ENCODE results near the gene ZBTB1. TPM values are rescaled to one million over a fixed set of nuclear protein-coding genes. Genes with fewer than 3 reads are reported as not detected.
A peak's percentile ranks its signal among the peaks of the same experiment; 100 is the strongest.
"Not testable (repeated sequence)": the region's sequence is repeated elsewhere in the genome, so short reads cannot be mapped to it uniquely, and the experiment has no call there.

ZBTB1 gene
- total RNA-seq, 1 donor from 2014 or later = 39.5 TPM

- no peaks in the 10 kb centered on the region for H3K36me3 ChIP-seq (ENCODE audit: control insufficient read depth, insufficient read depth, low read length)
- H3K4me3 ChIP-seq (ENCODE audit: low read depth, low read length) = no peak overlapping the region
- DNase-seq (ENCODE audit: low read depth) (peak; percentile 30), FAIRE-seq (no peak)
- H3K27me3 ChIP-seq (ENCODE audit: control insufficient read depth, insufficient read depth, low read length) = peaks cover 5% of the 10 kb centered on the region
- TF ChIP-seq CTCF (IDR thresholded peaks at IDR 0.05; ENCODE audit: insufficient read depth, low read length, severe bottlenecking) = no peak
Measured at GRCh38 chr14:64549016-64549415, 44.4 kb downstream of the ZBTB1 start.

- DNase-seq (ENCODE audit: low read depth) (no peak), FAIRE-seq (no peak)
- no peak for TF ChIP-seq CTCF (IDR thresholded peaks at IDR 0.05; ENCODE audit: insufficient read depth, low read length, severe bottlenecking)
- H3K36me3 ChIP-seq (ENCODE audit: control insufficient read depth, insufficient read depth, low read length) = no peaks in the 10 kb centered on the region
- H3K4me3 ChIP-seq (ENCODE audit: low read depth, low read length) = peak within 1 kb of the TSS; percentile 9
- H3K27me3 ChIP-seq (ENCODE audit: control insufficient read depth, insufficient read depth, low read length) = peaks cover 7% of the 10 kb centered on the region
Measured at GRCh38 chr14:64549791-64550620, 45.4 kb downstream of the ZBTB1 start, which contains the start of gene PPP1R36. Gene PPP1R36, plus strand, starts transcription at chr14:64549961. Its CDS starts 37 bp downstream, at chr14:64549998.

- no peak for DNase-seq (ENCODE audit: low read depth)
- Histone ChIP-seq H3K27me3 (ENCODE audit: control insufficient read depth, insufficient read depth, low read length) (peaks cover 7% of the 10 kb centered on the region), H3K4me3 (ENCODE audit: low read depth, low read length) (no peak overlapping the region), H3K36me3 (ENCODE audit: control insufficient read depth, insufficient read depth, low read length) (no peaks in the 10 kb centered on the region)
- FAIRE-seq = no peak
- TF ChIP-seq CTCF (IDR thresholded peaks at IDR 0.05; ENCODE audit: insufficient read depth, low read length, severe bottlenecking) = no peak
Measured at GRCh38 chr14:64550621-64551333, 46.2 kb downstream of the ZBTB1 start.

GRCh38 chr14:64554556-64554955, 50.0 kb downstream of the ZBTB1 start:
- no peak for FAIRE-seq

GRCh38 chr14:64556526-64556925, 52.0 kb downstream of the ZBTB1 start:
- H3K4me3 ChIP-seq (ENCODE audit: low read depth, low read length) = no peak overlapping the region
- no peaks in the 10 kb centered on the region for H3K36me3 ChIP-seq (ENCODE audit: control insufficient read depth, insufficient read depth, low read length)
- peaks cover 2% of the 10 kb centered on the region for H3K27me3 ChIP-seq (ENCODE audit: control insufficient read depth, insufficient read depth, low read length)
- no peak for TF ChIP-seq CTCF (IDR thresholded peaks at IDR 0.05; ENCODE audit: insufficient read depth, low read length, severe bottlenecking)
- FAIRE-seq (no peak), DNase-seq (ENCODE audit: low read depth) (peak; percentile 61)

More at GRCh38 chr14:64554556-64554955, 50.0 kb downstream of the ZBTB1 start:
- DNase-seq (ENCODE audit: low read depth) = no peak
- no peak overlapping the region for H3K4me3 ChIP-seq (ENCODE audit: low read depth, low read length)
- peaks cover 7% of the 10 kb centered on the region for H3K27me3 ChIP-seq (ENCODE audit: control insufficient read depth, insufficient read depth, low read length)
- TF ChIP-seq CTCF (IDR thresholded peaks at IDR 0.05; ENCODE audit: insufficient read depth, low read length, severe bottlenecking) = no peak
- no peaks in the 10 kb centered on the region for H3K36me3 ChIP-seq (ENCODE audit: control insufficient read depth, insufficient read depth, low read length)

- H3K4me3 ChIP-seq (ENCODE audit: low read depth, low read length); FAIRE-seq; DNase-seq (ENCODE audit: low read depth); H3K27me3 ChIP-seq (ENCODE audit: control insufficient read depth, insufficient read depth, low read length); H3K36me3 ChIP-seq (ENCODE audit: control insufficient read depth, insufficient read depth, low read length): not testable (repeated sequence)
Measured at GRCh38 chr14:64558216-64558615, 53.6 kb downstream of the ZBTB1 start.

Measured in bronchial epithelial cell (primary cell).